Panc1 (cell line): Measurements from ENCODE around the gene NXPH1. TPM values are rescaled to one million over a fixed set of nuclear protein-coding genes. Genes with fewer than 3 reads are reported as not detected.

Experiments
- ATAC-seq: fragments of 200-7000 bp; cut with Tn5 transposase; 2 replicates; pipeline ENCODE4 v1.9.1; 2020; ENCODE audit warnings: mild to moderate bottlenecking, moderate library complexity
- BruUV-seq: library from RNA; stranded (reverse); fragments of 400-500 nt; replicated peaks from 2 replicates; lab custom pipeline; 2021; lab: Mats Ljungman, UMichigan
- CTCF ChIA-PET: fragments of 300-600 bp; sonication (Branson Sonifier 250); formaldehyde crosslinking; loops from one replicate; lab custom pipeline; 2022; ENCODE audit warnings: antibody characterized with exemption; lab: Charles Lee
- POLR2A ChIA-PET: fragments of 300-600 bp; sonication (Branson Sonifier 250); formaldehyde crosslinking; loops from one replicate; lab custom pipeline; 2022; ENCODE audit warnings: antibody characterized with exemption; lab: Charles Lee
- DNase-seq: peaks from one replicate; pipeline ENCODE4 v3.0.0-alpha.2; 2010; ENCODE audit warnings: low read depth, low spot score
- H3K27ac ChIP-seq: 2 replicates; pipeline ENCODE4 v1.5.1; 2011; ENCODE audit warnings: mild to moderate bottlenecking, low read length, inconsistent platforms
- H3K27me3 ChIP-seq: fragments of 200-500 bp; sonication (Bioruptor generic); 2 replicates; pipeline ENCODE4 v1.6.0; 2014; ENCODE audit warnings: low read length, inconsistent platforms; ENCODE audit not compliant: control insufficient read depth, insufficient read depth
- H3K36me3 ChIP-seq: fragments of 200-500 bp; sonication (Bioruptor generic); 2 replicates; pipeline ENCODE4 v1.5.1; 2014; ENCODE audit warnings: inconsistent platforms, mild to moderate bottlenecking, low read length, moderate library complexity; ENCODE audit not compliant: control insufficient read depth, insufficient read depth
- H3K4me1 ChIP-seq: 2 replicates; pipeline ENCODE4 v1.5.1; 2011; ENCODE audit warnings: inconsistent platforms, mild to moderate bottlenecking, low read length, moderate library complexity; ENCODE audit not compliant: control insufficient read depth, insufficient read depth
- H3K4me3 ChIP-seq, 2 experiments: 2 replicates each; pipeline ENCODE4 v1.5.1; 2011 to 2012; ENCODE audit warnings: low read depth in 2 of 2, low read length in 2 of 2, mild to moderate bottlenecking in 2 of 2, inconsistent platforms in 1 of 2, moderate library complexity in 1 of 2
- H3K9me3 ChIP-seq: fragments of 200-500 bp; sonication (Bioruptor generic); 2 replicates; pipeline ENCODE4 v1.5.1; 2014; ENCODE audit warnings: low read depth, mild to moderate bottlenecking, inconsistent platforms, low read length, moderate library complexity; ENCODE audit not compliant: control insufficient read depth, insufficient read depth
- POLR2AphosphoS5 ChIP-seq: IDR thresholded peaks from 2 replicates; pipeline ENCODE4 v1.6.1; 2012; ENCODE audit warnings: mild to moderate bottlenecking, low read depth, low read length, moderate library complexity
- SIN3A ChIP-seq: IDR thresholded peaks from 2 replicates; pipeline ENCODE4 v1.6.1; 2012; ENCODE audit warnings: low read depth, mild to moderate bottlenecking, low read length, moderate library complexity, borderline replicate concordance; ENCODE audit not compliant: insufficient read depth
- TCF7L2 ChIP-seq: IDR thresholded peaks from 2 replicates; pipeline ENCODE4 v1.6.1; 2011; ENCODE audit warnings: mild to moderate bottlenecking, low read depth, low read length, inconsistent platforms
- in situ Hi-C: cut with HindIII; loops from 2 replicates; pipeline ENCODE4 v1.10.0; 2016; ENCODE audit warnings: low sequenced_read_pairs, low pct_unique_long_range_greater_than_20kb
- intact Hi-C: fragments of 100-400 bp; cut with micrococcal nuclease; formaldehyde crosslinking; loops from one replicate; pipeline ENCODE4 v1.10.0; 2022; ENCODE audit not compliant: unreplicated experiment
- total RNA-seq: library from RNA; stranded (reverse); gene quantifications from one replicate; pipeline ENCODE4 v1.2.1, GENCODE V29; 2021; ENCODE audit not compliant: unreplicated experiment
- TF ChIP-seq, protein P1 (sequence below): fragments of 450-650 bp; IDR thresholded peaks from 2 replicates; pipeline ENCODE4 v1.5.1; 2017; ENCODE audit warnings: mild to moderate bottlenecking
- TF ChIP-seq, protein P2 (sequence below), 2 experiments: IDR thresholded peaks; 2 replicates each; pipeline ENCODE4 v1.6.1; 2011 to 2012; ENCODE audit warnings: low read depth in 2 of 2, control low read depth in 1 of 2, low read length in 1 of 2, mild to moderate bottlenecking in 1 of 2, moderate library complexity in 1 of 2; ENCODE audit not compliant: insufficient read depth in 1 of 2

The NXPH1 gene
- total RNA-seq, 1 experiment from 2014 or later = not detected

DNA sequence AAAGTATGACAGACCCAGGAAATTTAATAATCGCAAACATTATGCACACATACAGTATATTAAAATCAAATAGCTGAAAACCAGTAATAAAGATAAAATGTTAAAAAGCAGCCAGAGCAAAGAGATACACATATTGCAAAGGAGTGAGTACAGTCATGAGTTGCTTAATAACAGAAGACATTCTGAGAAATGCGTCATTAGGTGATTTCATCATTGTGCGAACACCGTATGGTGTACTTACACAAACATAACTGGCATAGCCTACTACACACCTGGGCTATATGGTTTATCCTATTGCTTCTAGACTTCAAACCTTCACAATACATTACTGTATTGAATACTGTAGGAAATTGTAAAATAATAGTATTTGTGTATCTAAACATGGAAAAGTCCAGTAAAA lies 367.6 kb downstream of the NXPH1 start:
- intact Hi-C loops = no loop called here
- Histone ChIP-seq H3K27me3 (no peaks in the 10 kb centered on the region), H3K36me3 (no peaks in the 10 kb centered on the region), H3K4me1 (no peaks in the 10 kb centered on the region), H3K9me3 (no peaks in the 10 kb centered on the region), H3K4me3 (no peak overlapping the region), H3K27ac (no peak overlapping the region)
- TF ChIP-seq, protein P1, sequence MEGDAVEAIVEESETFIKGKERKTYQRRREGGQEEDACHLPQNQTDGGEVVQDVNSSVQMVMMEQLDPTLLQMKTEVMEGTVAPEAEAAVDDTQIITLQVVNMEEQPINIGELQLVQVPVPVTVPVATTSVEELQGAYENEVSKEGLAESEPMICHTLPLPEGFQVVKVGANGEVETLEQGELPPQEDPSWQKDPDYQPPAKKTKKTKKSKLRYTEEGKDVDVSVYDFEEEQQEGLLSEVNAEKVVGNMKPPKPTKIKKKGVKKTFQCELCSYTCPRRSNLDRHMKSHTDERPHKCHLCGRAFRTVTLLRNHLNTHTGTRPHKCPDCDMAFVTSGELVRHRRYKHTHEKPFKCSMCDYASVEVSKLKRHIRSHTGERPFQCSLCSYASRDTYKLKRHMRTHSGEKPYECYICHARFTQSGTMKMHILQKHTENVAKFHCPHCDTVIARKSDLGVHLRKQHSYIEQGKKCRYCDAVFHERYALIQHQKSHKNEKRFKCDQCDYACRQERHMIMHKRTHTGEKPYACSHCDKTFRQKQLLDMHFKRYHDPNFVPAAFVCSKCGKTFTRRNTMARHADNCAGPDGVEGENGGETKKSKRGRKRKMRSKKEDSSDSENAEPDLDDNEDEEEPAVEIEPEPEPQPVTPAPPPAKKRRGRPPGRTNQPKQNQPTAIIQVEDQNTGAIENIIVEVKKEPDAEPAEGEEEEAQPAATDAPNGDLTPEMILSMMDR = no peak
- TF ChIP-seq TCF7L2 (no peak), POLR2AphosphoS5 (no peak), SIN3A (no peak)
- TF ChIP-seq, protein P2, sequence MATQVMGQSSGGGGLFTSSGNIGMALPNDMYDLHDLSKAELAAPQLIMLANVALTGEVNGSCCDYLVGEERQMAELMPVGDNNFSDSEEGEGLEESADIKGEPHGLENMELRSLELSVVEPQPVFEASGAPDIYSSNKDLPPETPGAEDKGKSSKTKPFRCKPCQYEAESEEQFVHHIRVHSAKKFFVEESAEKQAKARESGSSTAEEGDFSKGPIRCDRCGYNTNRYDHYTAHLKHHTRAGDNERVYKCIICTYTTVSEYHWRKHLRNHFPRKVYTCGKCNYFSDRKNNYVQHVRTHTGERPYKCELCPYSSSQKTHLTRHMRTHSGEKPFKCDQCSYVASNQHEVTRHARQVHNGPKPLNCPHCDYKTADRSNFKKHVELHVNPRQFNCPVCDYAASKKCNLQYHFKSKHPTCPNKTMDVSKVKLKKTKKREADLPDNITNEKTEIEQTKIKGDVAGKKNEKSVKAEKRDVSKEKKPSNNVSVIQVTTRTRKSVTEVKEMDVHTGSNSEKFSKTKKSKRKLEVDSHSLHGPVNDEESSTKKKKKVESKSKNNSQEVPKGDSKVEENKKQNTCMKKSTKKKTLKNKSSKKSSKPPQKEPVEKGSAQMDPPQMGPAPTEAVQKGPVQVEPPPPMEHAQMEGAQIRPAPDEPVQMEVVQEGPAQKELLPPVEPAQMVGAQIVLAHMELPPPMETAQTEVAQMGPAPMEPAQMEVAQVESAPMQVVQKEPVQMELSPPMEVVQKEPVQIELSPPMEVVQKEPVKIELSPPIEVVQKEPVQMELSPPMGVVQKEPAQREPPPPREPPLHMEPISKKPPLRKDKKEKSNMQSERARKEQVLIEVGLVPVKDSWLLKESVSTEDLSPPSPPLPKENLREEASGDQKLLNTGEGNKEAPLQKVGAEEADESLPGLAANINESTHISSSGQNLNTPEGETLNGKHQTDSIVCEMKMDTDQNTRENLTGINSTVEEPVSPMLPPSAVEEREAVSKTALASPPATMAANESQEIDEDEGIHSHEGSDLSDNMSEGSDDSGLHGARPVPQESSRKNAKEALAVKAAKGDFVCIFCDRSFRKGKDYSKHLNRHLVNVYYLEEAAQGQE (IDR thresholded peaks at IDR 0.05; ENCODE audit: insufficient read depth in 1 of 2, low read depth in 2 of 2, low read length in 1 of 2) = no peak
- CTCF ChIA-PET = no interaction called here
- in situ Hi-C loops = no loop called here
- no TSS peak for BruUV-seq
- no peak for DNase-seq
- no peak for ATAC-seq
- POLR2A ChIA-PET = no interaction called here

Other genes with a start within 250 kb of the NXPH1 start
- gene ICA1, start 171.4 kb upstream of the NXPH1 start, total RNA-seq = 1.1 TPM